ENCODE measurements around the gene LRPAP1. TPM values are rescaled to one million over a fixed set of nuclear protein-coding genes. Genes with fewer than 3 reads are reported as not detected.
A peak's percentile ranks its signal among the peaks of the same experiment; 100 is the strongest.

LRPAP1 gene
- total RNA-seq, 1 experiment from 2014 or later: 257 TPM

DNA sequence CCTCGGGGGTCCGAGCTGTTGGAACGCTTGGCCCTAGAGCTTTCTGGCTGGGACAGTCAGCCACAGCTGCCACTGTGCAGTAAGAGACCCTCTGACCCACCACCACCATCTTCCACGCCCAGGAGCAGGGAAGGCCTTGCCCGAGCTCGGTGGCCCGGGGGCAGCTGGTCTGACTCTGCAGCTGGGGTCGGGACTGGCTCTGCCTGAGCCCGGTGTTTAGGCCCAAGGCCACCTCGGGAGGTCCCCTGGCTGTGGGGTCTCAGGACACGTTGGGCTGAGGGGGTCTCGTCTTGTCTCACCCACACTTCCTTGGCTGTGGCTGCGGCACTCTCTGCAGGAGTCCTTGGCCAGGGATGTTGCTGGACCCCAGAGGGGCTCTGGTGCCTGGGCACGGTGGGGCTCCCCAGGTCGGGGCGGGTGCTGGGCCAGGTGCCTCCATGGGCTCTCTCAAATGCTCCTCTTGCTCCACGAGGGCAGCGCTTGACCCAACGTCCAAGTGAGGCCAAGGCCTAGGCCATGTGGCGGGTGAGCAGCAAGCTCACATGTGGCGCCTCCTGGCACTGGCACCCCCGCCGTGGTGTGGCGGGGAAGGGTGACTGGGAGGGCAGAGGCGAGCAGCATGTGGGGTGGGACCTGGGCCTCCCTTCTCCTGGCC is 46.2 kb downstream of the LRPAP1 start:
- no peak for DNase-seq (ENCODE audit: low spot score)

DNA sequence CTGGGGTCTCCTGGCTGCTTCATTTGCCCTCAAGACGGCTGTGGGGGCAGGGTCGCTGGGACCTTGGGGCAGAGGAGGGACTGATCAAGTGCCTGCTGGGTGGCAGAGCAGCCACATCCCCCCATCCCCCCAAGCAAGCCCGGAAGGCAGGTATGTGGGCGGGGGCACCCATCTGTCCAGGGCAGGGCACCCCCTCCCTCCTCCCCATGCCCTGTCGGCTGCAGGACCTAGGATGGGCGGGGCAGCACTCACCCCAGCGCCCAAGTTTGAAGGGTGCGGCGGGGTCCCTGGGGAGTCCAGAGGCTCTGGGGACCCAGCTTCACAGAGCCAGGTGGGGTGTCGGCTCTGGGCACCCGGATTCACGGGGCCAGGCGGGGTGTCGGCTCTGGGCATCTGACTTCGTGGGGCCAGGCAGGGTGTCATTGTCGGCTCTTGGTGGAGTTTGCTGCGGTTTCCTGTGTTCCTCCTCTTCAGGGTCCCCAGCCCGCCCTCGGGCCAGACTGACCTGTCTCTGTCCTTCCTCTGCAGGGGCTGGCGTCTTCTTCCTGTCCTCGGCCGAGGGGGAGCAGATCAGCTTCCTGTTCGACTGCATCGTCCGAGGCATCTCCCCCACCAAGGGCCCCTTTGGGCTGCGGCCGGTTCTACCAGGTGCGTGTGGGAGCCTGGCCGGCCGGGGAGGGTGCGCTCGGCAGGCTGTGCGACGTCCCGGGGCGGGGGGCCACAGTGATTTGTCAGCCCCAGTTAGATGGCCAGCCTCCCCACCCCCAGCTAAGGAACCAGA is 47.0 kb downstream of the LRPAP1 start:
- DNase-seq (ENCODE audit: low spot score): no peak

DNA sequence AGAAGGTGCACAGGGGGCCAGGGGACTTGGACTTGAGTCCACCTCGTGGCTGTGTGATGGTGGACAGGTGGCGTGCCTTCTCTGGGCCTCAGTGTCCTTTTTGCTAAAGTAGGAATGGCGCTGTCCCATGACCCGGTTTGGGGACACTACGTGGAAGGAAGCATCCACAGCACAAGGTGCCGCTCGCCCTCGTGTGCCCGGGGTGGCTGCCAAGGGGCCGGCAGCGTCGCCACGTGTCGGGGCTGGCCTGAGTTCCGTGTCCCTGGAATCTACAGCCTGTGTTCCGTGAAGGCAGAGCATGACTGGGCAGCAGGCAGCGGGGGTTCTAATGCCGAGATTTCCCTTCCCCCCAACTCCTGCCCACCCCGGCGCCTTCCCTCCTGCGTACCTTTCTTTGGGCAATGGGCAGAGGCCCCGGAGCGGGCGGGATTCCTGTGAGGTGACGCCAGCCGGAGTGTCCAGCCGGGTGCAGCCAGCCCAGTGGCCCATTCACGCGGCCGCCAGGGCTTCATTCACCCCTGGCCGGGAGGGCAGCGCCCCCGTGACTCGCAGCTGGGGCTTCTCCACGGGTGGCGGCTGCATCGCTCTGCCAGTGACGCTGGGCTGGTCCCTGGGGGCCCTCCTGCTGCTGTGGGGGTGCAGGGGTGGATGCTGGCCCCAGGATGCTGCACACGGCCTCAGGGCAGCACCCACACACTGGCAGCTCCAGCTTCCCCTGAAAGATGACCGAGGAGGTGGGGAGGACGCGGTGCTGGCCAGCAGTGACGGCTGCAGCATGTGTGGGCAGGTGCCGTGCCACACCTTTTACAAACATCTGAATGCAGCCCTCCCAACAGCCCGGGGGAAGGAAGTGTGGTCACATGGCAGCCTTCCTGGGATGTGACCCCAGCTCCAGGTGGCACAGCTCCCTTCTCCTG is 47.9 kb downstream of the LRPAP1 start:
- peak; percentile 41 for DNase-seq (ENCODE audit: low spot score)

DNA sequence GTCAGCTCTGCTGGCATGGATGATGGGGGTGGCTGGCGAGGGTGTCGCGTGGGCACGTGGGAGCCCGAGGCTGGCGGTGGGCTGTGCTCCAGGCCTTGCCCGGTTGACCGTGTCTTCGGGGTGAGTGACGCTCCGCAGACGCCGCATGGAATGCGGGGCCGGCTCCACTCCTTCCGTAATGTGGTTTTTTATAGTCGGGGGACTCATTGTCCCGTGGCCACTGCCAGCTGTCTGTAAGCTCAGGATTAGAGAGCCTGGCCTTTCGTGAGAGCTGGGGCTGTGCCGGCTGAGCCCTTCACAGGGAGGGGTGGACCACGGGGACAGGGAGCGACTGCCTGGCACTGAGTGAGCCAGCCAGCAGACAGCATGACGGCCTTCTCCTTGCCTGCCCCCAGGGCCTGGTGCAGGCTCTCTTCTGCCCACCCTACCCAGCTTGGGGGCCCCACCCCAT is 48.7 kb downstream of the LRPAP1 start:
- peak; percentile 84 for DNase-seq (ENCODE audit: low spot score)

DNA sequence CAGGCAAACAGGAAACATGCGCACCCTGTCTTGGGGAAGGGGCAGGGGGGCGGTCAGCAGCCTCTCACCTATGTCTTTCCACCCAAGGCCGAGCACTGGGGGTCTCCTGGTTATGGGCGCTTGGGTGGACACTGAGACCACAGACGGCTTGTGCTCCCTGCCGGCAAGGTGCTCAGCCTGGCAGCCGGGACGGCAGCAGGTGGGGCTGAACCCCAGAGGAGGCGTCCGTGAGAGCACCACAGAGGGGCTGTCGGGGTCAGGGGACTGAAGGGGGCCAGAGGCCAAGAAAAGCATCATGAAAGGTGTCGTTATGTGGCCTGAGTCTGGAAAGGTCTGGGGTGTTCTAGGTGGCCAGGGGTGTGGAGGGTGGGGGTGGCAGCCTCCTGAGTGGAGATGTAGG is 49.5 kb downstream of the LRPAP1 start:
- no peak for DNase-seq (ENCODE audit: low spot score)

DNA sequence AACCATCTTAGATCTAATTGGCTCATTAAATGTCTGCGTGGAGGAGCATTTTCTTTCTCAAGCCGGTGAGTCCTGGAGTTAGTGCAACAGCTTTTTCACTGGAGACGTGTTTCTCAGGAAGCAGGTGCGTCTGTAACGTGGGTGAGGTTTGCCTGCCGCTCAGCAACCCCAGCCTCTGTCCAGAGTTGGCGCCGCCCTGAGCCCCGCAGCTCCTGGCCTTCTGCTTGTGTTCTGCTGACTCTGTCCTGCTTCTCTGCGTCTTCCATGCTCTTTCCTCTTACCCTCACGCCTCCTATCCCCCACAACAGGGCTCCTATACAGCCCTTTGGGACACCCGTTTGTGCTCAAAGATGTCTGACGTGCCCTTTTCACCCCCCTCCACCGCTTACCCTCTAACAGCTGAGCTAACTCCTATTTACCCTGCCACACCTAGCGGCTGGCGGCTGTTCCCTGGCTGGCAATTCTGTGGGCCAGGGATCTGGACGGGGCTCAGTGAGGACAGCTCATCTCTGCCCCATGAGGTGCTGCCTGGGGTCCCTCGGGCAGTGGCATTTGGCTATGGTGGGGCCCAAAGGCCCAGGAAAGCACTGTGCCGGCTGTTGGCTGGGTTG is 50.3 kb downstream of the LRPAP1 start:
- no peak for DNase-seq (ENCODE audit: low spot score)

DNA sequence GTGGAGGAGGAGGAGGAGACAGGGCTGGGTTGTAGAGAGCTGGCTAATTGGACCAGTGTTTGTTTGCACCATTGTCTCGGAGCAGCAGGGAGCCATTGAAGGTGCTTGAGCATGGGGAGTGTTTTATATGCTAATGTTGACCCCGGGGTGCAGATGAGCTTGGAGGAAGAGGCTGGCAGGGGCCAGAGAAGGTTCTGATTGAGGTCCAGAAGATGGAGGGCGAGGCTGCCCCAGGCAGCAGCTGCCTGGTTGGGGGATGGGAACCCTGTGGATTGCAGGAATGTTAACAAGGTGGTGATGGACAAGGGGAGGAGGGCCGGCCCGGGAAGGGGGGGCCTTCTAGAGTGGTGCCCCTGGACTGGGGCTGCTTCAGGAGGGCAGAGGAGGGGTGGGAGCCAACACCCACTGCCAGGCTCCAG is 51.1 kb downstream of the LRPAP1 start:
- no peak for DNase-seq (ENCODE audit: low spot score)

DNA sequence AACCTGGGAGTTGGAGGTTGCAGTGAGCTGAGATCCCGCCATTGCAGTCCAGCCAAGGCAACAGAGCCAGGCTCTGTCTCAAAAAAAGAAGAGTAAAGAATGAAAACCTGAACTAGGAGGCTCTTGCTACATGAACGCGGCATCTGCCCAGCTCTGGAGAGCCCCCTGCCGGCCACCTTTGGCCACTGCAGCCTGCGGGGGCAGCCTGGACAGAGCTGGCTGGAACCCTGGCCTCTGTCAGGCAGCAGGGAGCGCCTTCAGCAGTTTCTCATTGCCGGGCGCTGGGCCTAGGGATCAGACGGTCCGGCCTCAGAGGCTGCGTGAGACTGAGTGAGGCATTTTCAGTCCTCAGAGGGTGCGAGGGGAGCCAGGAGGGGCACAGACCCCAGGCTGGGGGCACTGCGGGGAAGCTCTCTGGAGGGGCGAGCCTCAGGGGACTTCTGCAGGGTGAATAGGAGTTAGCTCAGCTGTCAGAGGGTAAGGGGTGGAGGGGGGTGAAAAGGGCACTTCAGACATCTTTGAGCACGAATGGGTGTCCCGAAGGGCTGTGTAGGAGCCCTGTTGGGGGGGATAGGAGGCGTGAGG is 51.6 kb downstream of the LRPAP1 start:
- peak; percentile 64 for DNase-seq (ENCODE audit: low spot score)

DNA sequence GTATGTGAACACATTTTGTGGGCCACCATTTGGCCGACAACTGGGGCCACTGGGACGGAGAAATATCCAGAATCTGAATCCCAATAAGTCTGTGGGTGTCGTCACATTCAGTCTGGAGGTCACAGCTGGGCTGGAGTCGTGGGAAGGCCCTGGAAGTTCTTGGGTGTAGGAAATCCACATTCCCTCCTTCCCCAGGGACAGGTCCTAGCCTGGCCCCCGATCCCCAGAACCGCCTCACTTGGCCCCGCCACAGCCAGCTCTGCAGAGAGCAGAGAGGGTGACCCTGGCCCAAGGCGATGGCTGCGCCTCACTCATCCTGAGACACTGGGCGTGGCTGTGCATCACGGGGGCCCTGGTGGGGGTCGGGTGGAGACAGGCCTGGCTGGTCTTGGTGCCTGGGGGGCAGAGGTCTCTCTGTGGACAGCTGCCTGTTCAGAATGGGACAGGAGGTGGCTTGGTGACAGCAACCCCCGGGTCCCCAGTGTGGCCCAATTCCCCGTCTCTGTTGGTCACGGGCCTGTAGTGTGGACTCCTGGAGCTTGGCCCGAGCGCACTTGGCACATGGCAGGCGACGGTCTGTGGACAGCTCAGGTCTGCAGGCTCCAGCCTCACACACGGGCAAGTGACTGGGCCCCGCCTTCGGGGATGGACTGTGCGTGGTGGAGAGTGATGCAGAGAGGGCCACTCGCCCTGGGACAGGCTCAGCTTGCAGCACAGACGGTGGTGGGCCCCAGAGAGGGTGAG is 52.7 kb downstream of the LRPAP1 start:
- DNase-seq (ENCODE audit: low spot score): no peak

DNA sequence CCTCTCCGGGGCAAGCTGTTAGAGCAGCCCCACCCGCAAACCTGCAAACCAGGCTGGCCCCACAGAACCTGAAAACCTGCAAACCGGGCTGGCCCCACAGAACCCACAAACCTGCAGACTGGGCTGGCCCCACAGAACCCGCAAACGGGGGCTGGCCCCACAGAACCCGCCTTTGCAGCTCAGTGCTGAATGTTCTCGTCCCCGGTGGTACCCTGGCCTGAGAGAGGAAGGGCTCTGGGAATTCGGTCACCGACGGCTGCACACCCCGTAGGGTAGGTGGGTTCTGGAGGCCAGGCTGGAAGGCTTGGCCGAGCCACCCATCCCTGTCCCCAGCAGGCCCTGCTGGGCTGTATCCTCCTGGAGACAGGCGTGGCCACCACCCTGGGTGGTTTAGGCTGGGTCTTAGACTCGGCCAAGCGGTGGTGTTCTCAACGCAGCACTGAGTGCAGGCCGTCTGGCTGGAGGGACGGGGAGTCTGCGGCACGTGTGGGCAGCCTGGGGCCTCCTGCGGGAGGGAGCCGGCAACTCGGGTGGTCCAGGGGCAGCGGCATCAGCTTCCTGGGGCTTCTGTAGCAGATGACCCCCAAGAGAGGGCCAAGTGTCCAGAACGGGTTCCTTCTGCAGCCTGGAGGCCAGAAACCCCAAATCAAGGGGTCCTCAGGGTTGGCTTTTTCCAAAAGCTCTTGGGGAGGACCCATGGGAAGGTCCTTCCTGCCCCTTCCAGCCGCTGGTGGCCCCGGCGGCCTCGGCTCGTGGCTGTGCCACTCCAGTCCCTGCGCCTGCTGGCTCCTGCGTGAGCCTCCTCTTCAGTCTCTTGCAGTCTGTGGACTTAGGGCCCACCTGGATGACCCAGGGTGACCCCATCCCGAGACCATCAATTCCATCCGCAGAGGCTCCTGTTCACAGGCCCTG is 53.5 kb downstream of the LRPAP1 start:
- no peak for DNase-seq (ENCODE audit: low spot score)

DNA sequence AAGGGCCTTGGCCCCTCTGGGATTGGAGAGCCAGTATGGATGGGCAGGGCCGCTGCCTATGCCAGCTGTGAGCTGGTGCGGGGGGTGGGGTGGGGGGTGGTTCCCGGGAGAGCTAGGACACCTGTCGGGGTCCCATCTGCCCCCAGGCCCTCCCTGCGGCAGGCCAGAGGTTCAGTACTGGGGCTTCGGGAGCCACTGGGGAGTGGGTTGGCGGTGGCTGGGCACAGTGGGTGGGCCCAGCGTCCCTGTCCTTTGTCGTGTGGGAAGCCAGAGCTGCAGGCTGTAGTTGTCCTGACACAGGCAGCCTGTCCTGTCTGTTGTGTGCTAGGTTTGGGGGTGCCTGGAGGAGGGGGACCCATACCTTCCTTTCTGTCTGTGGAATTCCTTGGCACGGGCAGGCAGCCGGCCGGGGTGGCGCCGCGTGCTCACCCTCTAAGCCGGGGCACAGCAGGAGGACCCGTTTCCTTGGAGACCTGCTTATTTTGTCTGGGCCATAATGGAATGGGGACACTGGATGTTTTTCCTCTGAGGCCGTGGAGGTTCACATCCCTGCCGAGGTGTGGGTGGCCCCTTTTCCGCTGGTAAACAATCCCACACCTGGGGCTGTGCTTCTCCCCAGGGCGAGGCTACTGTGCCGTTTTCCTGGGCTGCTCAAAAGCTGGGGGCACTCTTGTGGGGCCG is 54.3 kb downstream of the LRPAP1 start:
- DNase-seq (ENCODE audit: low spot score): no peak

DNA sequence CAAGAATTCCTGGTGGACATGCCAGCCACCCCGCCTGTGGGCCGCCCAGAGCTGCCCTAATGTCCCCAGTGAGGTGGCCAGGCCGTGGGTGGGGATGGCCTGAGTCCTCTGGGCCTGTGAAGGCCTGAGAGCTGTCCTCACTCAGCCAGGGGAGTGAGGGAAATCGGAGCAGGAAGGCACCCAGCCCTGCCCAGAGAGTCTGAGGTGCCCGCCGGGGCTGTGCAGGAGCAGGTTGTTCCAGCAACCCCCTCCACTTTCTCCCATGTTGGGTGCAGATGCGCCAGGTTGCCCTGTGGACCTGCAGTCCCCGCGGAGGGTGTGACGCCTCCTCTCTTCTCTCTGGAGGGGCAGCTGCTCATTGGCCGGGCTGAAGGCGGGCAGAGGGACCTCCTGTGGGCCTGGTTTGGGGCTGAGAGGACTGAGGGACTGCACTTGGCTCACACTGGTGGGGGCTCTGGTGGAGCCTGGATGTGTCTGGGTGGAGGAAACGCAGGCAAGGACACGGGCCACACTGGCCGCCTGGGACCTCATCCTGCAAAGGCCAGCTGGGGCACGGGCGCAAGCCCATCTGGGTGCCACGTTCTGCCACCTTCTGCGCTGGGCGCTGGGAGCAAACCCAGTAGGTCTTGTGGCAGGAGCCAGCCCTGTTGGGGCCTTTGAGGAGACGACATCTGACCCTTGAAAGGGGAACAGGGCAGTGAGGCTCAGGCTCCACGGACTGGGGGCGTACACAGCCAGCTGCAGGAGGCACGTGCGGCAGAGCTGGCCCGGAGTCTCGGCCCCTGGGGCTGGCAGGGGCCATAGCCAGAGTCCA is 55.1 kb downstream of the LRPAP1 start:
- DNase-seq (ENCODE audit: low spot score): no peak

DNA sequence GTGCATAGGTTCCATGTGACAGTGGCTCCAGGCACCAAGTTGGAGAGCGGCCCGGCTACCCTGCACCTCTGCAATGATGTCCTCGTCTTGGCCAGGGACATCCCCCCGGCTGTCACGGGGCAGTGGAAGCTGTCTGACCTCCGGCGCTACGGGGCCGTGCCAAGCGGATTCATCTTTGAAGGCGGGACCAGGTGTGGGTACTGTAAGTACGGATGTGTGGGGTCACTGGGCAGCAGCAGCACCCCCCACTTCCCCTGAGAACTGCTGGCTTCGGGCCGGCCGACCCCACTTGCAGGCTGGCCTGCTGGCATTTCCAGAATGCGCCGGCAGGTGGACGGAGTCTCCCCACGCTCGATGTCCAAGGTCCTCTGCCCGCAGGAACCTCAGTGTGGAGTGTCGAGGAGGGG is 55.9 kb downstream of the LRPAP1 start:
- DNase-seq (ENCODE audit: low spot score): no peak

DNA sequence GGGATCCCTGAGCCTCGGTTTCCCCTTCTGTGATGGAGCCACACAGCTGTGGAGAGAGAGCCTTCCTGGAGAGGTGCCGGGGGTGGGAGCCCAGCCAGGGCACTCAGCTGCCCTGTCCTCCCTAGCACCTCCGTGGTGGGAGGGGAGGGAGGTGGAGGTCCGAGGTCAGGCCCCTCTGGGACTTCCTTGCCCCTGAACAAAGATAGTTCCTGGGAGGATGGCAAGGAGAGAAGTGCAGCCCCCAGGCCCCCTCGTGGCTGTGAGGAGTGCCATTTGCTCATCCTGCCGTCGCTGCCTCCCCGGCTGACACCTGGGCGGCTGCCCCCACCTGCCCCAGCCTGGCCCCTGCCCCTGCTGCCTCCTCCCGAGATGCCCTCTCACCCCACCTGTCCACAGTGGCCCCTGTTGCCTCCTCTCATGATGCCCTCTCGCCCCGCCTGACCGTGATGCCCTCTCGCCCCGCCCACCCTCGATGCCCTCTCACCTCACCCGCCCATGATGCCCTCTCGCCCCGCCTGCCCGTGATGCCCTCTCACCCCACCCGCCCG is 56.4 kb downstream of the LRPAP1 start:
- no peak for DNase-seq (ENCODE audit: low spot score)

DNA sequence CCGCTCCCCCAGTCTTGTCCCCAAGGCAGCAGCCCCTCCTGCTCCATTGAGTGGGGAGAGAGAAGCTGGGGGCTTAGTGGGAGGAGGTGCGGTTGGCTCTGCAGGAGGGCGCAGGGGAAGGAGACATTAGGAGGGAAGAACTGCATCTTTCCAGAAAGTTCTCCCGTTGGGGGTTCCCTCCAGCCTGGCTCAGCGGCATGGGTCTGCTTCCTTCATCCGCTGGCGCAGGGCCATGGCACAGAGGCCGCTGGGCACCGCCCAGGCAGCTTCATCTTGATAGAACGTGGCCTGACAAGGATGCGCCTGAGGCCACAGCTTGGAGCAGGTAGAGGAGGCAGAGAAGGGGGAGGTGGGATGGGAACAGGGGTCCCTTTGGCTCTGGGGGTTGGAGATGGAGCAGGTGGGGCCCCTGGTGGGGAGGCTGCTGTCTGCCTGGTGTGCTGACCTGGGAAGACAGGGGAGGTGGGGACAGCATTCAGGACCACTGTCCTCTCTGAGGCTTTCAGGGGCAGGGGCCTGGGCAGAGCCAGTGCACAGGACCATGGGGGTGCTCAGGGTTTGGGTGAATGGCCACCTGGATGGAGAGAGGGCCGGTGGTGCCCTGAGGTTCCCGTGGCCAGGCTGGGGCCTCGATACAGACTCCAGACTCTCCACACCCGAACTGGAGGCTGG is 57.0 kb downstream of the LRPAP1 start:
- DNase-seq (ENCODE audit: low spot score): no peak

DNA sequence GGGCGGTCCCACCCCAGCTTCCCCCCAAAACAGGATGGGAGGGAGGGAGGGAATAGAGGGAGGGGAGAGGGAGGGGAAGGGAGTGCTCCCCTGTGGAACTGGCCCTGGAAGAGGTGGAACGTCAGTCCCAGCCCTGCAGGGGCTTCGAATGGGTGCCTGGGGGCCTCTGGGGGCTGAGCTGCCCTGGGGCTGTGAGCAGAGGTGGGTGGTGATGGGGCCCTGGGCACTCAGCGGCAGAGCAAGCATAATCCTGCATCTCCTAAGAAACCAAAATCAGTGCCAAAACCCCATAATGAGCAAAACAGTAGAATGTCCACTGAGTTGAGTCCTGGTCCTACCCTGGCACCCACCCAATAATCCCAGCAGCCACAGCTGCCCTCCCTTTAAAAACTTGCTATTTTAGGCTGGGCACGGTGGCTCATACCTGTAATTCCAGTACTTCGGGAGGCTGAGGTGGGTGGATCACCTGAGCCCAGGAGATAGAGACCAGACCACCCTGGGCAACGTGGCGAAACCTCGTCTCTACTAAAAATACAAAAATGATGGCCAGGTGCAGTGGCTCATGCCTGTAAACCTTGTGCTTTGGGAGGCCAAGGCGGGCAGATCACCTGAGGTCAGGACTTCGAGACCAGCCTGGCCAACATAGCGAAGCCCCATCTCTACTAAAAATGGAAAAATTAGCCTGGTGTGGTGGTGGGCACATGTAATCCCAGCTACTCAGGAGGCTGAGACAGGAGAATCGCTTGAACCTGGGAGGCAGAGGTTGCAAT is 58.0 kb downstream of the LRPAP1 start:
- DNase-seq (ENCODE audit: low spot score): no peak
